HG02759 (cell line): ENCODE measurements around the gene RRP9.
A peak's percentile ranks its signal among the peaks of the same experiment; 100 is the strongest.

Source experiments
- ATAC-seq: cut with Tn5 transposase; IDR thresholded peaks from one replicate; pipeline ENCODE4 v1.9.1; 2021; ENCODE audit warnings: mild to moderate bottlenecking, moderate library complexity; ENCODE audit not compliant: unreplicated experiment

Gene RRP9

DNA sequence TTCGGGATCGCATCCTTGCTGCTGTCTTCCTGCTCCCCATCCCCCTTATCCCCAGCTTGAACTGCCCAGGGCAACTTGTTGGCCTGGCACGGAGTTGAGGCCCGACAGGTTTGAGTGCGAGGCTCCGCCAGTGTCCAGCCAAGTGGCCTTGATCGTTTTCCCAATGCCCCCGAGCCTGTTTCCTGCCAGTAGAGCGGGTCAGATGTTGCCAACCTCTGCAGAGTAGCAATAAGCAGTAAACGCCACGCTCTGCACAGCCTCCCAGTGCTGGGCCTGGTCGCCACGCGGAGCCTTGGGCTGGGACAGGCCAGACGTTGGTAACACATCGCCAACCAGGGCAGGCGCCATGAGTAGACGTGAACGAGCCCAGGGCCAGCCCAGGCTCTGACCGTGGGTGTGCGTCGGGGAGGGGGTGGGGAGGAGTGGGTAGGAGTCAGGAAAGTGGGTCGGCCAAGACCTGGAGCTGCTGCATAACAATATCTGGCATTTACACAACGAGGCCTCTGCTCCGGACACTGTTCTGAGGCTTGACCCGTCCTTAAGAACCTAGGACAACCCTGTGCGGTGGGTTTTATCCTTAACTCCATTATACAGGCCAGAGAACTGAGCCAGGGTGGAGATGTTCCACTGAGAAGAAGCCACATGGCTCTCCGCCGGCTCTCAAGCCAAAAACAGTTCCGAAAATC lies 32.7 kb upstream of the RRP9 start:
- peak; percentile 1 for ATAC-seq

GRCh38 chr3:51971350-51971749 lies 29.6 kb upstream of the RRP9 start:
- ATAC-seq = no peak

DNA sequence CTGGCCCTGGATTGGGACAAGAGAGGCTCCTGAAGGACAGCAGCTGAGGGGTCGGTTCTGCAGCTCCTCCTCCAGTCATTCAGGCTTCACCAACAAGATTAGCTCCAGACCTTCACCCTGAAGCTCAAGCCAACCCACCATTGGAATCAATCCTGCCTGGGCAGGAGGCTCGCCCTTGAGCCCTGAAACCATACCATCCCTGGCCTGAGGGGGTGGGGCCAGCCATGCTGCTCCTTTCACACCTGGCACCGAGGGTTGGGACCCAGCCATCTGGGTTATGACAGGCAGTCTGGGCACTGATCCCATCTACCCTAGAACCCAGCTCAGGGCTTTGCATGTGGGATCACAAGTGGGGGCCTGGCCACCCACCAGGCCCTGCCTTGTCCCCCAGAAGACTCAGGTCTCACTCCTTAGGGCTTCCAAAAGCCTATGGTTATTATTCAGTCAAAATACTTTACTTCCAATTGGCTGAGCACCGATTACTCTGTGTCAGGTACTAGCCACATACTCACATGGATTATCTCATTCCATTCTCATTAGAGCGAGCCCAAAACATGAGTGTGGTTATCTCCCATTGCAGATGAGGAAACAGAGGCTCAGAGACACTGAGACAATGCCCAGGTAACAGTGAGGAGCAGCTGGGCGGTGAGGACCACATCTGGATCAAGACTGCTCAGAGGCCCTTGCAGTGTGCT lies 29.0 kb upstream of the RRP9 start:
- ATAC-seq = no peak

DNA sequence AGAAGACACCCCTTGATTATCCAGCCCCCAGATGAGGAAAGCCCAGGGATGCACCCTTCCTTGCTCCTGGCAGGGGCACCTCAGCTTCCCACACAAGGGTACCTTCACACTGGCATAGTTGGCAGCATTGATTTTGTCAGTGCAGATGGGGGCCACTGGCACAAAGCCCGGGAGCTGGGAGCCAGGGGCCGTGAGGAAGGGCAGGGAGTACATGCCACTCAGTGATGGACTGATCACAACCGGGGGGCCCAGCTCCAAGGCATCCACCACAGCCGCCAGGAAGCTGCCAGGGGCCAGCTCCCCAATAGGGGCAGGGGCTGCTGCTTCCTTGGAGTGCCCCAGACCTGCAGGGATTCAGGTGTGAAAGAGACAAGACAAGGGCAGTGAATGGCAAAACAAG lies 28.1 kb upstream of the RRP9 start:
- ATAC-seq = no peak

- ATAC-seq = no peak
These were observed 27.4 kb upstream of the RRP9 start for GRCh38 chr3:51968883-51969678.

- ATAC-seq = no peak
These were observed 26.6 kb upstream of the RRP9 start for GRCh38 chr3:51968170-51968775.

GRCh38 chr3:51967384-51968169 lies 25.9 kb upstream of the RRP9 start, which contains the start of gene PCBP4:
PCBP4 (minus strand) TSS chr3:51967454; CDS start chr3:51961240, 6,214 bp downstream.
- ATAC-seq = peak; percentile 63

DNA sequence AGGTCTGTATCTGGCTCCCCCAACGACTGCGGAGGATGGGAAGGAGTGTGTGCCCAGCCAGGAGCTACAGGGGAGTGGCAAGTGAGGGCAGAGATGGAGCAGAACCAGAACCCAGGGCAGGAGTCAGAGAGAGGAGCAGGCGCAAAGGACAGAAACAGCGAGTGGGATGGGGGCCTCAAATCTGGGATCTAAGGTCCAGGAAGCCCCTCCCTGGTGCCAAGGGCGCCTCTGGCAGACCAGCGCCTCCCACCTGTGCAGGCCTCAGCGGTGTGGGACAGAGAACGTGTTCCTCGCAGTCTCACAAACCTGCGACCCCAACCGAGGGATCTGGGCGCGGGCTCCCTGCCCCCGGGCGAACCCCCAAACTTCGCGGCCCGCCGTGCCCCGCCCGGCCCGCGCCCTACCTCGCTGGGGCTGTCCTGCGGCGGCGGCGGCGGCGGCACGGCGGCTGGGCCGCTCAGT lies 25.2 kb upstream of the RRP9 start:
- peak; percentile 52 for ATAC-seq

DNA sequence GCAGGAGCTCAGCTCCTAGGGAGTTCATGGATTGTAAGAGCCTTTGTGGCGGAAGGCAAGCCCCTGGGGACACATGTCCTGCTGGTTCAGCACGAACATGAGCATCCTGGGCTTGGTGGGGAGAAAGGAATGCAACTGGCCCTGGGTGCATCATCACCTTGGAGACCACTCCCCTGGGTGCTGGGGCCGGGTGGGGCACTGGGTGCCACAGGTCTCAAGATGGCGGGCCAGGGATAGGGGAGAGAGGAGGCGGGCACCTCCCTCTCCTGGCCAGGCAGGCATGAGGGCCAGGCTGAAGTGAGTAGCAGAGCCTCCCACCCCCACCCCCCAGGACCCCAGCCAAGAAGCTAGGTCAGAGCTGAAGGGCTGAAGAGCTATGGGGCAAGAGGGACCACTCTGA lies 24.8 kb upstream of the RRP9 start:
- no peak for ATAC-seq

DNA sequence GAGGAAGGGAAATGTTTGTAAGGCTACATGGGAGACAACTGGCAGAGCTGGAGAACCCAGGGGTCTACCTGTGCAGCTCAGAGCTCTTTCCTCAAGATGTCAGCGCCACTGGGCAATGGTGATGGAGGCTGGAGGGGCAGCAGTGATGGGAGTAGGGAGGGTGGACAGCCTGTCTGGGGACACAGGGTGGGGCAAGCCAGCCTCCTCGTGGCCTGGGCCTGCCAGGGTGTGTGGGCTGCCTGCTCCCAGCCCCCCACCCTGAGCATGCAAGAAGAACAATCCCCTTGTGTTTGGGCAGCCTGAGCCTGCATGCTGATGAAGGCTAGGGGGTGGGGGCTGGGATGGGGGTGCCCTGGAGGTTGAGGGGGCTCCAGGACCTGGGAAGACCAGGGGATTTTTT lies 24.3 kb upstream of the RRP9 start:
- no peak for ATAC-seq

GRCh38 chr3:51964521-51964920 lies 22.8 kb upstream of the RRP9 start:
- ATAC-seq = no peak

DNA sequence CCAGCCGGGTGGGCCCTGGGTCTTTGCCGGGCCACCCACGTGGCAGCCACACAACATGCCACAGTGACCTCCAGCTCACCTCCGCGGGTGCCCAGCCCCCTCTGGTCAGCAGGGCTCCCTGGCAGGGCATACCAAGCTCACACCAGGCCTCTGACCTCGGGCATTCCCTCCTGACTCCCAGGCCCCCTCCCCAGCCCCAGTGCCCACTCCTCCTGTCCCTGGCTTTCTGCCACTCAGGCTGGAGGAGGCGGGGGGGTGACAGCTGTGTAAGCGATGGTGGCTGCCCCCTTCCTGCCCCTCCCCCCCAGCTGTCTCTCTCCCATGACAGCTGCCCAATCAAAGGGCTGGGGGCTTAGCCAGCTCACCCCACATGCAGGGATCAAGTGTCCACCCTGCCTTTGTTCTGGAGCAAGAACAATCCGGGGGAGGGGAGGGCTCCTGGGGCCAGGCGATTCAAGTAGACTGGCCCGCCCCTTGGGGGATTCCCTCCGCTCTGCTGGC lies 22.3 kb upstream of the RRP9 start:
- no peak for ATAC-seq

GRCh38 chr3:51962854-51963530 lies 21.3 kb upstream of the RRP9 start:
- no peak for ATAC-seq

- no peak for ATAC-seq
These were observed 20.2 kb upstream of the RRP9 start for GRCh38 chr3:51961602-51962569.

DNA sequence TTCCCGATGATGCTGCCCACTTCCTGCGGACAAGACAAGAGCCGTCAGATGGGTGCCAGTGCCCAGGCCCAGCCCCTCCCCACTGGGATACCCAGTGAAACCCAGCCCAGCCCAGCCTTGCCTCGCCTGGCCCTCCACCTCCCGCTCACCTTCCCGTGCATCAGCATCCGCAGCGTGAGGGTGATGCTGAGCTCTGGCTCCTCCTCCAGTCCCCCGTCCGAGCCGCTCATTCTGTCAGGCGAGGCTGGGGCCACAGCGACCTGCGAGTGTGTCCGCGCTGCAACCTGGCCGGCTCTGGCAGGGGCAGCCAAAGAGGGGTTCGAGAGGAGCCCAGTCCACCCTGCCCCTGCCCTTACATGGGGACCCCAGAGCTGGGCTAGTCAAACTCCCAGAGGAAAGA lies 19.3 kb upstream of the RRP9 start:
- ATAC-seq = no peak

GRCh38 chr3:51960386-51960785 lies 18.7 kb upstream of the RRP9 start:
- ATAC-seq = no peak

GRCh38 chr3:51959651-51960050 lies 17.9 kb upstream of the RRP9 start:
- no peak for ATAC-seq
